ENCODE data around the gene TPPP2. TPM values are rescaled to one million over a fixed set of nuclear protein-coding genes. Genes with fewer than 3 reads are reported as not detected.

The TPPP2 gene
- total RNA-seq, 1 donor from 2014 or later: not detected

DNA sequence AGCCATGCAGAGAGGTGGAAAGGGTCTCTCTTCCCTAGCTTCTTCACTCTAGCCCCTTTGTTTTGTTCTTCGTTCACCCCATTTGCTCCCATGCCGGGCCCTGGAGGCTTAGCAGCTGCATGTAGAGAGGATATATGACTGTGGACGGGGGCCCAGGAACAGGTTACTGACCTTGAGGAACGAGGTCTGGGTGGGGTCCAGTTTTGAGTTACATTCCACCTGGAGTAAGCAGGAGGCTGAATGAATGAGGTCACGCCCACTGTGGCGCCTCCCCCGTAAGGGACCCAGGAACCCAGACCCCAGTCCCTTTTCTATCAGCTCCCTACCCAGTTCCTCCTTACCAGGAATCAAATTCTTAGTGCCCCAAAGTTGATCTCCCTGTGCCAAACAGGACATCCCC lies 11.7 kb upstream of the TPPP2 start:
- H3K9me3 Mint-ChIP-seq: no peaks in the 10 kb centered on the region
- no peak overlapping the region for H3K27ac Mint-ChIP-seq
- no peak overlapping the region for H3K4me3 Mint-ChIP-seq
- H3K27me3 Mint-ChIP-seq (ENCODE audit: low read depth): no peaks in the 10 kb centered on the region
- H3K36me3 Mint-ChIP-seq: peaks cover 30% of the 10 kb centered on the region
- TF ChIP-seq, protein P1, sequence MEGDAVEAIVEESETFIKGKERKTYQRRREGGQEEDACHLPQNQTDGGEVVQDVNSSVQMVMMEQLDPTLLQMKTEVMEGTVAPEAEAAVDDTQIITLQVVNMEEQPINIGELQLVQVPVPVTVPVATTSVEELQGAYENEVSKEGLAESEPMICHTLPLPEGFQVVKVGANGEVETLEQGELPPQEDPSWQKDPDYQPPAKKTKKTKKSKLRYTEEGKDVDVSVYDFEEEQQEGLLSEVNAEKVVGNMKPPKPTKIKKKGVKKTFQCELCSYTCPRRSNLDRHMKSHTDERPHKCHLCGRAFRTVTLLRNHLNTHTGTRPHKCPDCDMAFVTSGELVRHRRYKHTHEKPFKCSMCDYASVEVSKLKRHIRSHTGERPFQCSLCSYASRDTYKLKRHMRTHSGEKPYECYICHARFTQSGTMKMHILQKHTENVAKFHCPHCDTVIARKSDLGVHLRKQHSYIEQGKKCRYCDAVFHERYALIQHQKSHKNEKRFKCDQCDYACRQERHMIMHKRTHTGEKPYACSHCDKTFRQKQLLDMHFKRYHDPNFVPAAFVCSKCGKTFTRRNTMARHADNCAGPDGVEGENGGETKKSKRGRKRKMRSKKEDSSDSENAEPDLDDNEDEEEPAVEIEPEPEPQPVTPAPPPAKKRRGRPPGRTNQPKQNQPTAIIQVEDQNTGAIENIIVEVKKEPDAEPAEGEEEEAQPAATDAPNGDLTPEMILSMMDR (IDR thresholded peaks at IDR 0.05; ENCODE audit: unreplicated experiment): no peak
- no peak for DNase-seq (ENCODE audit: low spot score in 2 of 2, unreplicated experiment in 2 of 2)
- H3K4me1 Mint-ChIP-seq: peaks cover 21% of the 10 kb centered on the region

DNA sequence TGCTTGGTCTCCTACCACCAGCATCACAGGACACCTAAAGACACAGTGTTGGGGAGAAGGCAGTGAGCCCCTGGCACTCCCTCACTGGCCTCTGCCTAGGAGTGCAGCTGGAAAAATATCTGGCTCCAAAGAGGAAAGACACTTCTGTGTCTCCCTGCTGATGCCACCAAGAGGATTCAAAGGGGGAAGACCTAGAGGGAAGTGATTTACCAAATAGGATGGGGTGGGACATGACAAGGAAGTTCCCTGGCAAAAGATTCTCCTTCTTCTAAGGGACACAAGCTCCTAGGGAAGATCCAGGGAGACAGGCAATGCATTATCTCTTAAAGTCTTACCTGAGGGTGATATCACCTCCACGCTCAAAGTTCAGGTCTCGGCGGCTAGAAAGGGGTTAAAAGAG lies 11.2 kb upstream of the TPPP2 start:
- no peak overlapping the region for H3K27ac Mint-ChIP-seq
- DNase-seq (ENCODE audit: low spot score in 2 of 2, unreplicated experiment in 2 of 2): no peak
- H3K27me3 Mint-ChIP-seq (ENCODE audit: low read depth): no peaks in the 10 kb centered on the region
- H3K4me1 Mint-ChIP-seq: peaks cover 26% of the 10 kb centered on the region
- H3K36me3 Mint-ChIP-seq: peaks cover 30% of the 10 kb centered on the region
- H3K4me3 Mint-ChIP-seq: no peak overlapping the region
- H3K9me3 Mint-ChIP-seq: no peaks in the 10 kb centered on the region
- TF ChIP-seq, protein P1 (IDR thresholded peaks at IDR 0.05; ENCODE audit: unreplicated experiment): no peak

DNA sequence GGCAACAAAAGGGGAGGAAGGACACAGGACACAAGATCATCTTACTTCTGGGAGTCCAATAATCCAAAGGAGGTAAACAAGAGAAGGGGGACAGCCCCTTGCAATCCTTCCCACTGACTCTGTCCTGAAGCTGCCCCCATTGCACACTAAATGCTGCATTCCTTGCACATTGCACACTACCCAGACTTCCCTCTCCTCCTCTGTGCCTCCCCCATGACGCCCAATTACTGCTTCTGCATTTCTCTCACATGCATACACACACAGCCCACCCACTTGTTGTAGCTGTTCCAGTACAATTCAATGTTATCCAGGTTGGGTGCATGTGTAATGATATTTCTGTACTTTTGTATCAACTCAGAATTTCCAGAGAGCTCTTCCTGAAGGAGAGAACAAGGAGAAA lies 10.7 kb upstream of the TPPP2 start:
- Mint-ChIP-seq H3K9me3 (no peaks in the 10 kb centered on the region), H3K4me3 (no peak overlapping the region), H3K4me1 (peaks cover 32% of the 10 kb centered on the region), H3K27ac (no peak overlapping the region), H3K36me3 (peaks cover 30% of the 10 kb centered on the region), H3K27me3 (ENCODE audit: low read depth) (no peaks in the 10 kb centered on the region)
- no peak for DNase-seq (ENCODE audit: low spot score in 2 of 2, unreplicated experiment in 2 of 2)
- TF ChIP-seq, protein P1 (IDR thresholded peaks at IDR 0.05; ENCODE audit: unreplicated experiment): no peak

DNA sequence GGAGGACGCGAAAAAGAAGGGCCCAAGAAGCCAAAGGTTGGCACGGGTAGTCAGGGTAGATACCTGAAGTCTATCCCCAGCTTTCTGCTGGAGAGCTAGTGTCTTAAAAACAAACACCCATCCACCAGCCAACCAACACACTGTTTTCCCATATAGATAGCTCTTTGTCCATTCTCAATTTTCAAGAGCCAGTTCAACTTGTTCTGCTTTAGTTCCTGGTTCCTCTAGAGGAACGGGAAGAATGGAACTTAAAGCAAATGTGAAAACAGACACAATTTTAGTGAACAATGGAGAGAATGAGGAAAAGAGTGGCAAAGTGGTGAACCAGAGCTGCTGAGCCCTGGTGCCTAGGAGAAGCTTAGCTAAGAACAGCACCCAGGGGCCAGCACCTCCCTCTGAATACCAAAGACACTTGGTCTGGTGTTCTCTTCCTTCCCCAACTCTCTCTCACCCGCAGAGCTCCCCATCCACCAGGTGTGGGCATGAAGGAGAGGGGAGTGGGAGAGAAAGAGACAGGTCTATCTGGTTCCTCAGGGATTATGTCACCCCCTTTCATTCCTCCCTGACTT lies 9.0 kb upstream of the TPPP2 start:
- H3K4me1 Mint-ChIP-seq: peaks cover 35% of the 10 kb centered on the region
- DNase-seq (ENCODE audit: low spot score in 2 of 2, unreplicated experiment in 2 of 2): no peak
- TF ChIP-seq, protein P1 (IDR thresholded peaks at IDR 0.05; ENCODE audit: unreplicated experiment): no peak
- H3K36me3 Mint-ChIP-seq: peaks cover 30% of the 10 kb centered on the region
- H3K4me3 Mint-ChIP-seq: no peak overlapping the region
- no peaks in the 10 kb centered on the region for H3K9me3 Mint-ChIP-seq
- no peaks in the 10 kb centered on the region for H3K27me3 Mint-ChIP-seq (ENCODE audit: low read depth)
- H3K27ac Mint-ChIP-seq: no peak overlapping the region

DNA sequence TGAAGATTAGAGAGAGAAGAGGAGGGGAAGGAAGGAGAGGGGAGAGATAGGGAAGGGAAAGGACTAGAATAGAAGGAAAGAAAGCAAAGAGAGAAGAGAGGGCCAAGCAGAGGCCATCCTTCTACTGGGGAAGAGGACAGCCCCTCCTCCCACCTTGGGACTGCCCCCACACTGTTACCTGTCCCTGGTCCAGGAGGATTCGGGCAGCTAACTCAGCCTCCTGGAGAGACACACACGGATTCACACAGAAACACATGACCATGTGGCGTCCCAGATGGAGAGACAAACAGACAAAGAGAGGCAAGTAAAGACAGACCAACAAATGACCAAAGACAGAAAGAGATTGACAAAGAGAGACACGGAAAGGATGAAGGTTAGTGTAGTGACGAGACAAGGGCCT lies 7.3 kb upstream of the TPPP2 start:
- H3K4me1 Mint-ChIP-seq: peaks cover 45% of the 10 kb centered on the region
- H3K27ac Mint-ChIP-seq: peak overlapping the region; percentile 5
- H3K4me3 Mint-ChIP-seq: peak overlapping the region; percentile 90
- TF ChIP-seq, protein P1 (IDR thresholded peaks at IDR 0.05; ENCODE audit: unreplicated experiment): no peak
- peaks cover 20% of the 10 kb centered on the region for H3K36me3 Mint-ChIP-seq
- no peak for DNase-seq (ENCODE audit: low spot score in 2 of 2, unreplicated experiment in 2 of 2)
- no peaks in the 10 kb centered on the region for H3K27me3 Mint-ChIP-seq (ENCODE audit: low read depth)
- H3K9me3 Mint-ChIP-seq: no peaks in the 10 kb centered on the region

DNA sequence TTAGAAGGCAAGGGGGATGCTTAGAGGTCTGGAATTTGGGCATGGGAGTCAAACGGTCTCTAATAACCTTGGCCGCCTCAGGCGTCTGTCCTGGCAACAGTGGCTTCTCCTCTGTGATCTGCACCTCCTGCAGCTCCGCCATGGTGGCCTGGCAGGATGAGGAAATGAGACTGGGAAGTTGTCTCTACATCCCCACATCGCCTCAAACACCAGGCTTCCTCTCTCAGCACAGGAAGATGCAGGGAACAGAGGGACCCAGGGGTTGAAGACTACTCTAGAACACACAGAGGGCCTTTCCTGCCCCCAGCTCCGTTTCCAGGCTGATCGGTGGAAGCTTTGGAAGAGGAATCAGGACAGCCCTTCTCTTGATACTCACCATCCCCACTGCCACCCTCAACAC lies 6.8 kb upstream of the TPPP2 start:
- H3K4me3 Mint-ChIP-seq: peak overlapping the region; percentile 90
- H3K27me3 Mint-ChIP-seq (ENCODE audit: low read depth): no peaks in the 10 kb centered on the region
- peak overlapping the region; percentile 5 for H3K27ac Mint-ChIP-seq
- H3K4me1 Mint-ChIP-seq: peaks cover 45% of the 10 kb centered on the region
- H3K36me3 Mint-ChIP-seq: peaks cover 20% of the 10 kb centered on the region
- no peaks in the 10 kb centered on the region for H3K9me3 Mint-ChIP-seq
- no peak for DNase-seq (ENCODE audit: low spot score in 2 of 2, unreplicated experiment in 2 of 2)
- TF ChIP-seq, protein P1 (IDR thresholded peaks at IDR 0.05; ENCODE audit: unreplicated experiment): no peak

Measured in mesothelial cell of epicardium (in vitro differentiated cells).